Breast epithelium (tissue), 3 donors: ENCODE results near the gene PTPRN2.

ENCODE experiments used
- POLR2A ChIP-seq: fragments of 450-650 bp; IDR thresholded peaks from one replicate; pipeline ENCODE4 v1.6.1; 2016; ENCODE audit warnings: antibody characterized with exemption, mild to moderate bottlenecking, moderate library complexity
- POLR2AphosphoS5 ChIP-seq, 3 donors: sonication (generic); formaldehyde crosslinking; IDR thresholded peaks; one replicate each; pipeline ENCODE4 v1.6.1; 2017; ENCODE audit warnings: antibody characterized with exemption in 3 of 3

- TF ChIP-seq POLR2AphosphoS5 (IDR thresholded peaks at IDR 0.05) (no peak), POLR2A (no peak)
Observed at GRCh38 chr7:157509226-157509625, 1078.4 kb downstream of the PTPRN2 start.
